Measurements from ENCODE around the gene KIF1C. TPM values are rescaled to one million over a fixed set of nuclear protein-coding genes. Genes with fewer than 3 reads are reported as not detected.

KIF1C gene
- total and polyA plus RNA-seq, 9 of the 15 experiments (the other 6 are each of a cell fraction or from before 2014, with no cell fraction given): 0.38 to 68.4 (median 25.1) TPM

DNA sequence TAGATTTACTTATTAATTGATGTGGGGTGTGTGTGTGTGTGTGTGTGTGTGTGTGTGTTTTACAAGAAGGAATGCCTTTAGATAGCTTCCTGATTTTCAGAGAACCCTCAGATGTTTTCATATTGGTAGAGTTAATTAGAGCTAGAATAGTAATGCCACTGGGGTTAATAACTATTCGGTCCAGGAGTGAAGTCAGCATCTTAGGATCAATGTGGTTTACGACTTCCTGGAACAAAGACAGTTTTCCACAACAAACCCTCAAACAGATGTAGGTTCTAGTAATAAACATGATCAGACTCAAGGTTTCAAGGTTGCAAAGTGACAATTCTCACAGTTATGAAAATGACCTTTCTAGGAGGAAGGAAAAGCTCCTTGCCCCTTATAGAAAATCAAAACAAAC, 49.7 kb downstream of the KIF1C start:
- no peak overlapping the region for H3K4me2 ChIP-seq (ENCODE audit: insufficient read depth, low read length)
- H3K4me1 ChIP-seq (replicated peaks in 1 of 2; ENCODE audit: control insufficient read depth in 2 of 2, insufficient read depth in 2 of 2, low read length in 2 of 2): no peaks in the 10 kb centered on the region; a peak in 1 of 5 replicates
- no peaks in the 10 kb centered on the region for H3K9me3 ChIP-seq (replicated peaks; ENCODE audit: control insufficient read depth, insufficient read depth, low read depth, low read length)
- no peak overlapping the region for H3K27ac ChIP-seq (ENCODE audit: extremely low read depth, low read depth, low read length)
- TF ChIP-seq POLR3A (IDR thresholded peaks at IDR 0.05; ENCODE audit: borderline replicate concordance, extremely low read depth, insufficient read depth, insufficient read length) (no peak), NCOR1 (IDR thresholded peaks at IDR 0.05) (no peak), MAFK (IDR thresholded peaks at IDR 0.05; ENCODE audit: low read length) (no peak), MAFG (tag; conservative IDR thresholded peaks at IDR 0.05) (no peak), HEY1 (CRISPR knock-in tag; IDR thresholded peaks at IDR 0.05; ENCODE audit: borderline replicate concordance) (no peak), ZNF41 (CRISPR knock-in tag; conservative IDR thresholded peaks at IDR 0.05) (no peak), RAD21 (CRISPR knock-in tag; conservative IDR thresholded peaks at IDR 0.05 in 1 of 2, IDR thresholded peaks at IDR 0.05 in 1 of 2) (no peak), TRIM24 (IDR thresholded peaks at IDR 0.05) (no peak), TCF7L2 (IDR thresholded peaks at IDR 0.05; ENCODE audit: low read depth, low read length) (no peak), RBFOX2 (IDR thresholded peaks at IDR 0.05; ENCODE audit: low read depth, low read length) (no peak), KDM1A (IDR thresholded peaks at IDR 0.05) (no peak), CHD2 (IDR thresholded peaks at IDR 0.05; ENCODE audit: low read depth, low read length) (no peak), ZNF24 (IDR thresholded peaks at IDR 0.05) (no peak), CHD4 (IDR thresholded peaks at IDR 0.05; ENCODE audit: insufficient read depth, insufficient replicate concordance, low read depth, low read length, poor library complexity, severe bottlenecking) (no peak)
- TF ChIP-seq, protein P1, sequence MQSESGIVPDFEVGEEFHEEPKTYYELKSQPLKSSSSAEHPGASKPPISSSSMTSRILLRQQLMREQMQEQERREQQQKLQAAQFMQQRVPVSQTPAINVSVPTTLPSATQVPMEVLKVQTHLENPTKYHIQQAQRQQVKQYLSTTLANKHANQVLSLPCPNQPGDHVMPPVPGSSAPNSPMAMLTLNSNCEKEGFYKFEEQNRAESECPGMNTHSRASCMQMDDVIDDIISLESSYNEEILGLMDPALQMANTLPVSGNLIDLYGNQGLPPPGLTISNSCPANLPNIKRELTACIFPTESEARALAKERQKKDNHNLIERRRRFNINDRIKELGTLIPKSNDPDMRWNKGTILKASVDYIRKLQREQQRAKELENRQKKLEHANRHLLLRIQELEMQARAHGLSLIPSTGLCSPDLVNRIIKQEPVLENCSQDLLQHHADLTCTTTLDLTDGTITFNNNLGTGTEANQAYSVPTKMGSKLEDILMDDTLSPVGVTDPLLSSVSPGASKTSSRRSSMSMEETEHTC (IDR thresholded peaks at IDR 0.05): no peak
- TF ChIP-seq, protein P2, sequence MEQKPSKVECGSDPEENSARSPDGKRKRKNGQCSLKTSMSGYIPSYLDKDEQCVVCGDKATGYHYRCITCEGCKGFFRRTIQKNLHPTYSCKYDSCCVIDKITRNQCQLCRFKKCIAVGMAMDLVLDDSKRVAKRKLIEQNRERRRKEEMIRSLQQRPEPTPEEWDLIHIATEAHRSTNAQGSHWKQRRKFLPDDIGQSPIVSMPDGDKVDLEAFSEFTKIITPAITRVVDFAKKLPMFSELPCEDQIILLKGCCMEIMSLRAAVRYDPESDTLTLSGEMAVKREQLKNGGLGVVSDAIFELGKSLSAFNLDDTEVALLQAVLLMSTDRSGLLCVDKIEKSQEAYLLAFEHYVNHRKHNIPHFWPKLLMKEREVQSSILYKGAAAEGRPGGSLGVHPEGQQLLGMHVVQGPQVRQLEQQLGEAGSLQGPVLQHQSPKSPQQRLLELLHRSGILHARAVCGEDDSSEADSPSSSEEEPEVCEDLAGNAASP (IDR thresholded peaks at IDR 0.05): no peak
- TF ChIP-seq, protein P3, sequence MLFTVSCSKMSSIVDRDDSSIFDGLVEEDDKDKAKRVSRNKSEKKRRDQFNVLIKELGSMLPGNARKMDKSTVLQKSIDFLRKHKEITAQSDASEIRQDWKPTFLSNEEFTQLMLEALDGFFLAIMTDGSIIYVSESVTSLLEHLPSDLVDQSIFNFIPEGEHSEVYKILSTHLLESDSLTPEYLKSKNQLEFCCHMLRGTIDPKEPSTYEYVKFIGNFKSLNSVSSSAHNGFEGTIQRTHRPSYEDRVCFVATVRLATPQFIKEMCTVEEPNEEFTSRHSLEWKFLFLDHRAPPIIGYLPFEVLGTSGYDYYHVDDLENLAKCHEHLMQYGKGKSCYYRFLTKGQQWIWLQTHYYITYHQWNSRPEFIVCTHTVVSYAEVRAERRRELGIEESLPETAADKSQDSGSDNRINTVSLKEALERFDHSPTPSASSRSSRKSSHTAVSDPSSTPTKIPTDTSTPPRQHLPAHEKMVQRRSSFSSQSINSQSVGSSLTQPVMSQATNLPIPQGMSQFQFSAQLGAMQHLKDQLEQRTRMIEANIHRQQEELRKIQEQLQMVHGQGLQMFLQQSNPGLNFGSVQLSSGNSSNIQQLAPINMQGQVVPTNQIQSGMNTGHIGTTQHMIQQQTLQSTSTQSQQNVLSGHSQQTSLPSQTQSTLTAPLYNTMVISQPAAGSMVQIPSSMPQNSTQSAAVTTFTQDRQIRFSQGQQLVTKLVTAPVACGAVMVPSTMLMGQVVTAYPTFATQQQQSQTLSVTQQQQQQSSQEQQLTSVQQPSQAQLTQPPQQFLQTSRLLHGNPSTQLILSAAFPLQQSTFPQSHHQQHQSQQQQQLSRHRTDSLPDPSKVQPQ (CRISPR knock-in tag; IDR thresholded peaks at IDR 0.05; ENCODE audit: borderline replicate concordance): no peak
- H2AFZ ChIP-seq (ENCODE audit: low read depth, low read length): no peak overlapping the region
- ChIA-PET POLR2A (no interaction called here), CTCF (ENCODE audit: low intra/inter-chr PET ratio) (no interaction called here)
- no peak for ATAC-seq
- H3K4me3 ChIP-seq: no peak overlapping the region
- no peak overlapping the region for H3K9ac ChIP-seq (ENCODE audit: insufficient read depth in 1 of 2, low read depth in 2 of 2, low read length in 2 of 2)
- H3K79me2 ChIP-seq (ENCODE audit: control insufficient read depth, insufficient read depth, low read length): no peaks in the 10 kb centered on the region
- no peaks in the 10 kb centered on the region for H4K20me1 ChIP-seq (replicated peaks; ENCODE audit: control insufficient read depth, insufficient read depth, low read length)
- intact Hi-C loops (cut with micrococcal nuclease): no loop called here
- FAIRE-seq: no peak
- no peaks in the 10 kb centered on the region for H3K27me3 ChIP-seq (ENCODE audit: control insufficient read depth in 2 of 2, insufficient read depth in 2 of 2, low read length in 2 of 2)
- 8% methylated on average over 2 of the region's 2 CpGs for WGBS (ENCODE audit: insufficient coverage, low coverage, missing lambda C conversion rate)
- in situ Hi-C loops (cut with MboI): no loop called here
- BruUV-seq (replicated peaks): no TSS peak
- H3K36me3 ChIP-seq (ENCODE audit: control insufficient read depth, insufficient read depth, low read length): no peaks in the 10 kb centered on the region
- H3K9me1 ChIP-seq (ENCODE audit: control insufficient read depth, insufficient read depth, low read length): no peaks in the 10 kb centered on the region
- no peak for DNase-seq (ENCODE audit: extremely low read depth in 1 of 4, low spot score in 3 of 4)

Data from K562 (cell line).